Rectal smooth muscle tissue (tissue), 1 donor: ENCODE data around the gene SMYD3.
A peak's percentile ranks its signal among the peaks of the same experiment; 100 is the strongest.

Source experiments
- H3K27ac ChIP-seq: one replicate; pipeline ENCODE4 v1.7.0; 2013; ENCODE audit warnings: low read depth, low read length, inconsistent platforms
- H3K27me3 ChIP-seq: one replicate; pipeline ENCODE4 v1.7.0; 2013; ENCODE audit warnings: low read length; ENCODE audit not compliant: control insufficient read depth, insufficient read depth
- H3K36me3 ChIP-seq: one replicate; pipeline ENCODE4 v1.7.0; 2013; ENCODE audit warnings: low read length; ENCODE audit not compliant: control insufficient read depth, insufficient read depth
- H3K4me1 ChIP-seq: one replicate; pipeline ENCODE4 v1.7.0; 2013; ENCODE audit warnings: low read length; ENCODE audit not compliant: control insufficient read depth, insufficient read depth
- H3K4me3 ChIP-seq: one replicate; pipeline ENCODE4 v1.7.0; 2013; ENCODE audit warnings: low read length
- H3K9ac ChIP-seq: one replicate; pipeline ENCODE4 v1.7.0; 2013; ENCODE audit warnings: low read length

The SMYD3 gene

DNA sequence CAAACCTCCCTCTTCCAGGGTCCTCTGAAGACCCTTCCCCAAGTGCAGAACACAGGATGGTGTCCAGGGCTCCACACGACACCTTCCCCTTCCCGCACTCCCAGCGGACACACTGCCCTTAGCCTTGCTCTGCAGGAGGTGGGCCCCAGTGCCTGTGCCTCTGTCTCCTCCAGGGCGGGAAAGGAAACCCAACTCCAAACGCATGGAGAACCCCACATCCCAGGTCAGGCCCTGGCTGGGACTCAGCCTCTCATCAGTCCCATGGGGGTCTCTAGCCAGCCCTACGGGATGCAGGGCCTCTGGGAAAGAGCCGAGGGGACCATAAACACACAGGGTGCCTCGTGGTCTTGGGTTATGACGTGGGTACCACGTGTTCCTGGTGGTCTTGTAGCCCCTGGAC, 5.6 kb upstream of the SMYD3 start:
- H3K27ac ChIP-seq, result no peak overlapping the region
- no peak overlapping the region for H3K4me3 ChIP-seq
- H3K9ac ChIP-seq, result no peak overlapping the region
- no peaks in the 10 kb centered on the region for H3K36me3 ChIP-seq
- no peaks in the 10 kb centered on the region for H3K27me3 ChIP-seq
- H3K4me1 ChIP-seq, result no peaks in the 10 kb centered on the region

DNA sequence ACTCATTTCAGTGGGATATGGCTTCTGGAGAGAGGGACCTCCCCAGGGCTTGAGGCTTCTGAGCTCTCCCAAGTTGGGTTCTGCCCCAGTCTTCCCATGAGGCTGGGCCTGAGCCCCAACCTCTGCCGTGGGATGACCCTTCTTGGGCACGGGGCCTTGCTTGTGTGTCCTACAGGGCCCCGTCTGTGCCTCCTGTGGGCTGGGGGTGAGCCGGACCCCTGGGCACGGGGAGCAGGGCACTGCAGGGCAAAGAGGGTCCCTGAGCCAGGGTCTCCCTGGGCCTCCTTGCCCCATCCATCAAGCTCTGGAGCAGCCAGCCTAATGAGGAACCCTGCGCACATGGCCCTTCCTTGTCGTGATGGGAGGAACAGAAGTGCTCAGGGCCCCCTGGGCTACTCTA, 5.2 kb upstream of the SMYD3 start:
- H3K9ac ChIP-seq, result no peak overlapping the region
- H3K27ac ChIP-seq, result no peak overlapping the region
- H3K4me3 ChIP-seq, result no peak overlapping the region
- H3K4me1 ChIP-seq, result no peaks in the 10 kb centered on the region
- H3K27me3 ChIP-seq, result no peaks in the 10 kb centered on the region
- H3K36me3 ChIP-seq, result no peaks in the 10 kb centered on the region

DNA sequence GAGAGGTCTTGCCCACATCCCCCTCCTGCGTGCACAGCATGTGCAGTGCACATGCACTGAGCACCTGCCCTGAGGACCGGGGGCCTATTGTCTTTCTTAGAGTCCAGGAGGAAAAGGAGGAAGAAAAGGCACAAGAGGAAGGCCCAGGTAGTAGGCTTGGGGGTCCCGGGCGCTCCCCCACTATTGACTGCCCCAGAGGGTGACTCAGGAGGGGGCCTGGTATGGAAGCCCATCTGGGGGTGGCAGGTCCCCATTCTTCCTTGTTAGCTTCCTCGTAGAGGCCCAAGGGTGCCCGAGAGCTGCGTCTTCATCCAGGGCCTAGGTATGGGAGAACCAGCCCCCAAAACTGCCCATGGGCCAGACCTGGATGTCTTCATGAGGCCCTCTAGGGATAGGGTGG, 4.1 kb upstream of the SMYD3 start:
- no peaks in the 10 kb centered on the region for H3K36me3 ChIP-seq
- H3K4me1 ChIP-seq, result peaks cover 1% of the 10 kb centered on the region
- no peak overlapping the region for H3K4me3 ChIP-seq
- H3K9ac ChIP-seq, result no peak overlapping the region
- no peaks in the 10 kb centered on the region for H3K27me3 ChIP-seq
- H3K27ac ChIP-seq, result no peak overlapping the region

DNA sequence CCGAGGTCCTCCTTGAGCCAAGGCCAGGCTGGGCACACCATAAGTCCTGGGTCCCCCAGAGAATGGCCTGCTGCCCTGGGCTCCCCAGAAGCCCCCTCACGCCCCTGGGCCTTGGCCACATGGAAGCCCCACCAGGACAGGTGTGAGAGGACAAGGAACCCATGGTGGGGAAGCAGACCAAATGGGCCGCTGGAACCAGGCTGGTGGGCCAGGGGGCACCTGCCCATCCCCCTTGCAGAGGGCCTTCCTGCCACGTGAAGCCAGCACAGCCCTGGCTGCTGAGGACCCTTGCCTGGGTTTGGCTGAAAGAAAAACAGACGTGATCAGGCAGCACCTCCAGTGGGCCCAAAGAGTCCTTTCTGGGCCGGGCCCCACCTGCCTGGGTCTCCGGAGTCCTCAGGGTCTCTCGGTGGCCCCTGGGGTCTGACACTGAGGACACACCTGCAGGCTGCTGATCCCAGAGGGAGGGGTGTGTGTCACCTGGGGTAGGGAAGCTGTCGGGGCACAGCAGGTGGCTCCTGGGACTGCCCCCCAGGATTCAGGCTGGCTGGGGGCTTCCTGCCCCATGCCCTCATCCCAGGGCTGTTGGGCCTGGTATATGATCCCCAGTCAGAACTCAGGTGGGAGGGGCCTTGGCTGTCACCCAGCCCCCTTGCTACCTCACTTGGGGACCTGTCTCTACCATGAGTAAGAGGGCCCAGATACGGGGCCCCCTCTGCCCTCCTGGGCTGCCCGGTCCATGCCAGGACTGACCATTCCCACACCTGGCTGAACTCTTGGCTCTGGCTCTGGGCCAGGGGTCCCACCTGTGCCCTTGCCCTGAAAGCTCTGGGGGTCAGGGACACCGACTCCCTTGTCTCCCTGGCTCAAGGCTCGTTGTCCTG, 3.3 kb upstream of the SMYD3 start:
- H3K9ac ChIP-seq, result no peak overlapping the region
- H3K36me3 ChIP-seq, result no peaks in the 10 kb centered on the region
- peaks cover 2% of the 10 kb centered on the region for H3K4me1 ChIP-seq
- H3K27me3 ChIP-seq, result no peaks in the 10 kb centered on the region
- no peak overlapping the region for H3K4me3 ChIP-seq
- H3K27ac ChIP-seq, result no peak overlapping the region

DNA sequence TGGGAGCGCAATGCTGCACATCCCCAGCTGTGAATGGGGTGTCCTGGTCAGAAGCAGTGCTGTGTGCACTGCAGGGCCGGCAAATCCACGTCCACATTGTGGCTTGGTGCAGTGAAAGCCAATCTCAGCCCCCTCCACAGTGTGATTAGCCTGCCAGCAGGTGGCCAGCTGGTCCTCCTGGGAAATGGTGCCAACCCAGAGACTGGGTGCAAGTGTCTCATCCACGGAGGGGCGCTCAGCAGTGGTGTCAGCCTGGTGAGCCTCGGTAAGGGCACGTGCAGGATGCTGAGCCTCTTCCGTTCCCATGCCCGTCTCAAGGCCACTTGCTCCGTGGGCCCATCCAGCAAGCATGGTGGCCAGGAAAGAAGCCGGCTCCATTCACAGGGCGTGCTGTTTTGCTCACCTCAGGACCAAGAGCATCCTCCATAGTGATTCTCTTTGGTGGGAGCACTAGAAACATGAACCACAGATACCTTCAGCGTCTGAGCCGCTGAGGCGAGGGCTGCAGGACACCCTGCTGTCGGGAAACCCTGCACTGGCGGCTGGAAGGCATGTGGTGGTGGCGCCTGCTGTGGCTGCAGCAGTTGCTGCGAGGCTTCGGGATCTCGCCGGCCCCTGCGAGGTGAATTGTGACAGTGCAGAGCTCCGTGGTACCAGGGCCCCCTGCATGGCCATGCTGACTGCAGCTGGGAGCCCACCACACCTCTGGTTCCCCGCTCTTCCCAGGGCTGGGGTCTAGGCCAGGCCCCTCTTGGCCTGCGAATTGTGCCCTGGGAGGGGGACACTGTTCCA, 2.0 kb upstream of the SMYD3 start:
- H3K4me1 ChIP-seq, result peaks cover 2% of the 10 kb centered on the region
- H3K27ac ChIP-seq, result no peak overlapping the region
- H3K36me3 ChIP-seq, result no peaks in the 10 kb centered on the region
- H3K4me3 ChIP-seq, result no peak overlapping the region
- H3K27me3 ChIP-seq, result no peaks in the 10 kb centered on the region
- no peak overlapping the region for H3K9ac ChIP-seq

DNA sequence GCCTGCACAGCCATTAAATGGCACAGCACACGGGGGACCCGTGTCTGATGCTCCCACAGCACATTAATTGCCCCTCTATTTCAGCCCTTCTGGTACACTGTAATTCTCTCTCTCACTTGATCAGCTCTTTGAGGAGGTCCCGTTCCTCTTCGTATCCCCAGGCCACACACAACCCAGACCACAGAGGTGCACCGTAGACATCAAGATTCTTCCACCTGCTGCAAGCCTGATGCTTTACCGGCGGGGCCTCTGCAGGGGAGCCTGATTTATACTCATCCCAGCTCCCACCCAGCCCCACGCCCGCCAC, 759 bp downstream of the SMYD3 start:
- no peak overlapping the region for H3K9ac ChIP-seq

DNA sequence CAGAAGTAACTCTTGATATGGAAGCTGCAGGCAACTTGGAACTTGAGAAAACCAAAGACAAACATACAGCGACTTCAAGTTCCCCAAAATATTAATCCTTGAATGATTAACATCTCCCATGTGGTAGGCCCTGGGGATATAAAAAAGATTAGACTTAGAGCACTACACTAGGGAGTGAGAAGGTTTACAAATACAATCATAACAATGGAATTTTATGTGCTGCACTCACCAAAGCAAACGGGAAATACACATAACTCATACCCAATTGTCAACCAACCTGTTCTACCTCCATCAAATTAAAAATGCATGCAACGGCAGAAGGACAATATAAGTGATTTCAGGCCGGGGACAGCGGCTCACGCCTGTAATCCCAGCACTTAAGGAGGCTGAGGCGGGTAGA, 3.7 kb downstream of the SMYD3 start:
- H3K27me3 ChIP-seq, result no peaks in the 10 kb centered on the region
- H3K27ac ChIP-seq, result no peak overlapping the region
- no peak overlapping the region for H3K9ac ChIP-seq
- no peak overlapping the region for H3K4me3 ChIP-seq
- H3K36me3 ChIP-seq, result no peaks in the 10 kb centered on the region
- H3K4me1 ChIP-seq, result peaks cover 2% of the 10 kb centered on the region

More for the DNA sequence above, 759 bp downstream of the SMYD3 start:
- H3K4me3 ChIP-seq, result peak overlapping the region; percentile 93
- peaks cover 2% of the 10 kb centered on the region for H3K4me1 ChIP-seq
- no peak overlapping the region for H3K27ac ChIP-seq
- H3K36me3 ChIP-seq, result no peaks in the 10 kb centered on the region
- no peaks in the 10 kb centered on the region for H3K27me3 ChIP-seq

DNA sequence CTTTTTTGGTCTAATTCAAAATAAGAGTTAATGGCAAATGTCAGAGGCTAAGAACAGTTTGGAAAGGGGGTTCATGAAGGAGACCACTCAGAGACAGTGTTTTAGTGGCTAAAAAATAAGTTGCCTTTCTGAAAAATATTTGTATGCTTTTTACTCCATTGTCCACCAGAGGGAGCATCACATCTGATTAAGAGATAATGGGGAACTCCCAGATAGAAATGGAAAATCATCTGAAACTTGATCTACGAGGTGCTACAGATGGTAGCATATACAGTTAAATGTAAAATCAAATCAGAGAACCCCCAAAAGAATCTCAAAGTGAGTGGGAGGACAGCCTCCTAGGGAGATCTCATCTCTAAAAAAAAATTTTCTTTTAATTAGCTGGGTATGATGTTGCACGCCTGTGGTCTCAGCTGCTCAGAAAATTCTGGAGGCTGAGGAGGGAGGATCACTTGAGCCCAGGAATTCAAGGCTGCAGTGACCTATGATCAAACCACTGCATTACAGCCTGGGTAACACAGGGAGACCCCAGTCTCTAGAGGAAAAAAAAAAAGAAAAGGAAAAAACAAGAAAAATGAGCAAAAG, 9.7 kb downstream of the SMYD3 start:
- Histone ChIP-seq H3K4me1 (peaks cover 1% of the 10 kb centered on the region), H3K27ac (no peak overlapping the region), H3K36me3 (no peaks in the 10 kb centered on the region), H3K27me3 (no peaks in the 10 kb centered on the region), H3K9ac (no peak overlapping the region), H3K4me3 (no peak overlapping the region)

DNA sequence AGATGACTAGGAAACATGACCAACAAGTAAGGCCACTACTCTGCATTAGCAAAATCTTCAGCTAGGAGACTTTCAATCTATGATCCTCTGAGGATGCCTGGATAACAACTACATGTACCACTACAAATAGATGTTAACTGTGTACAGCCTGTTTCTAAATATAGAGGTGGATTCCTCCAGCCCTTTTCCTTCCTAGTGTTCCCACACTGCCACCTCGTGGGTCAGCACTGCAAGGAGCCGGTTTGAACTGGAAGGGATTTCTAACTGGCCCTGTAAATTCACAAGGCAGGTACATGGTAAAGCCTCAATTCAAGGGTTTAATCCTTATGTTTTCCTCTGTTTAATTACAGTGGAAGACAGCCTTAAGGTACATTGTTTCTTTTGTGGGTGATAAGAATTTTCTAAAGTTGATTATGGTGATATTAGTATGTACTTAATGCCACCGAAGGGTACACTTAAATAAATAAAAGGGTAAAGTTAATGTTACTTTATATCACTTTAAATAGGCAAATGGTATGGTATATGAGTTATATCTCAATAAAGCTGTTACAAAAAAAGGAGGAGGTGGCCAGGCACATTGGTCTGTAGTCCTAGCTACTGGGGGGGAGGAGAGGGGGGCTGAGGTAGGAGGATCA, 14.4 kb downstream of the SMYD3 start:
- H3K9ac ChIP-seq, result no peak overlapping the region
- H3K27ac ChIP-seq, result no peak overlapping the region
- H3K36me3 ChIP-seq, result no peaks in the 10 kb centered on the region
- H3K4me3 ChIP-seq, result no peak overlapping the region
- no peaks in the 10 kb centered on the region for H3K27me3 ChIP-seq
- H3K4me1 ChIP-seq, result peaks cover 2% of the 10 kb centered on the region

DNA sequence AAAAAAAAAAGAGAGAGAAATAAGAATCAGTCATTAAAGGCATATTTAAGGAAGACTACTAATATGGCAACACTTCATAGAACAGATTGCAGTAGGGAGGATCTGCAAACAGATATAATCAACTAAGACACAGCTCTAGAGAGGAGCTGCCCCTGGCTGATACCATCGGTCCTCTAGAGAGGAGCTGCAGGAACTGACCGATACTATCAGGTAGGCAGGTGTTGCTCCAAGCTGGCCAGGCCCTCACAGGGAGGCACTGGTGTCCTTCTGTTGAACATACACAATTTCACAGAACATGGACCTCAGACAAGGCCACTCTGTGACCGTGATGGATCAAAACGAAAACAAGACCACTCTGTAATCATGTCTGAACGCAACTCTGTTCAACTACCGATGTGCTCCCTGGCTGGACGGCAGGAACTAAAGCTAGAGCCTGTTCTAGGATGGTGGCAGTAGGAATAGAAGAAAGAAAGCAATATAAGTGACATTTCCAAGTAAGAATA, 15.5 kb downstream of the SMYD3 start:
- H3K27me3 ChIP-seq, result no peaks in the 10 kb centered on the region
- H3K4me3 ChIP-seq, result no peak overlapping the region
- H3K9ac ChIP-seq, result no peak overlapping the region
- no peaks in the 10 kb centered on the region for H3K36me3 ChIP-seq
- H3K27ac ChIP-seq, result no peak overlapping the region
- peaks cover 2% of the 10 kb centered on the region for H3K4me1 ChIP-seq

DNA sequence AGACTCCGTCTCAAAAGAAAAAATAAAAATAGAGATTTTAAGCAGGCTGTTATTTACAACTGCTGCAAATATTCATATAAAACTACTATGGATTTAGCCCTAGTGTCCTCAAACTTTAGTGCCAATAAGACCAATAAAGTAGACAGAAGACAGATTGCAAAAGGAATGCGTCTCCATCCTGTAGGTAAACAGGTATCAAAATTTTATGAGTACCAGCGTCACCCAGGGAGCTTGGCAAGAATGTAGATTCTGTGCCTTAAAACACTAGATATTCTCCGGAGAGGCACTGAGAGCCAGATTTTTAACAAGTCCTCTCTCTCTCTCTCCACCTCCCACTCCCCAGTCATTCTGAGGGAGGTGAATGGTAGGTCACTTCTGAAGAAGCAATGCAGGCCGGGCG, 18.4 kb downstream of the SMYD3 start:
- no peaks in the 10 kb centered on the region for H3K27me3 ChIP-seq

DNA sequence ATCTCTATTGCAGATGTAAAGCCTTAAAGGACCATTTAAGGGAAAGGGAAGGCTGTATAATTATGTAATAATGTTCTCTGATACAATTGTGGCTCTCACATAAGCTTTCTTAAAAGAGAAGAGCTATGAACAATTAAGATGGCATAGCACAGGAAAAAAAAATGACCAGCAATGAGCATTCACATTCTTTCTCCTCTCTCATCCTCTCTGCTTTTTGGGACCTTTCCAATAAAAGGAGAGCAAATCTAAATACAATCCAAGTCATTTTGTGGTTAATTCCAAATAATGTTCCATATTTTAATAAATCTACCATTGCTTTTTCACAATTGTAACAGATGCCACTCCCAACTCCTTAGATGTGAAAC, 23.5 kb downstream of the SMYD3 start:
- no peak overlapping the region for H3K9ac ChIP-seq
- H3K27me3 ChIP-seq, result no peaks in the 10 kb centered on the region
- H3K36me3 ChIP-seq, result no peaks in the 10 kb centered on the region
- peak overlapping the region; percentile 7 for H3K4me3 ChIP-seq
- H3K4me1 ChIP-seq, result peaks cover 3% of the 10 kb centered on the region
- H3K27ac ChIP-seq, result no peak overlapping the region

More for the DNA sequence above, 18.4 kb downstream of the SMYD3 start:
- Histone ChIP-seq H3K4me1 (peaks cover 2% of the 10 kb centered on the region), H3K36me3 (no peaks in the 10 kb centered on the region), H3K9ac (no peak overlapping the region), H3K4me3 (no peak overlapping the region), H3K27ac (no peak overlapping the region)
